Measurements from ENCODE around the gene CEL. TPM values are rescaled to one million over a fixed set of nuclear protein-coding genes. Genes with fewer than 3 reads are reported as not detected.

CEL gene
- total and polyA plus RNA-seq, 2 experiments from 2014 or later = 0.27 to 2.3 TPM

DNA sequence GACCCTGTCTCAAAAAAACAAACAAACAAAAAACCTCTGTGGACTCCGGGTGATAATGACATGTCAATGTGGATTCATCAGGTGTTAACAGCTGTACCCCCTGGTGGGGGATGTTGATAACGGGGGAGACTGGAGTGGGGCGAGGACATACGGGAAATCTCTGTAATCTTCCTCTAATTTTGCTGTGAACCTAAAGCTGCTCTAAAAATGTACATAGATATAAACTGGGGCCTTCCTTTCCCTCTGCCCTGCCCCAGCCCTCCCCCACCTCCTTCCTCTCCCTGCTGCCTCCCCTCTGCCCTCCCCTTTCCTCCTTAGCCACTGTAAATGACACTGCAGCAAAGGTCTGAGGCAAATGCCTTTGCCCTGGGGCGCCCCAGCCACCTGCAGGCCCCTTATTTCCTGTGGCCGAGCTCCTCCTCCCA, 1.4 kb upstream of the CEL start:
- Histone ChIP-seq H4K20me1 (replicated peaks; ENCODE audit: insufficient read depth) (no peaks in the 10 kb centered on the region), H3K27ac (ENCODE audit: low read depth) (peak overlapping the region; percentile 81), H2AFZ (no peak overlapping the region), H3K4me3 (peak overlapping the region; percentile 29; the same call in 1 of the 2 replicates), H3K4me2 (peak overlapping the region; percentile 71), H3K27me3 (ENCODE audit: insufficient read depth) (no peaks in the 10 kb centered on the region), H3K4me1 (ENCODE audit: insufficient read depth) (peaks cover 16% of the 10 kb centered on the region), H3K36me3 (ENCODE audit: insufficient read depth) (no peaks in the 10 kb centered on the region; the same call in 1 of the 2 replicates), H3K79me2 (replicated peaks; ENCODE audit: insufficient read depth) (no peaks in the 10 kb centered on the region), H3K9me2 (ENCODE audit: insufficient read depth) (no peaks in the 10 kb centered on the region), H3F3A (replicated peaks; ENCODE audit: low read depth) (0 out of 2 replicates have a peak, but pooled peaks cover 8% of the 10 kb centered on the region)
- DNase-seq (ENCODE audit: low spot score) (peak; percentile 33), ATAC-seq (peak; percentile 69)
- Mint-ChIP-seq H3K9me3 (no peaks in the 10 kb centered on the region), H3K4me3 (peak overlapping the region; percentile 28; the same call in 2 of the 3 replicates), H3K27ac (peak overlapping the region; percentile 69), H3K36me3 (ENCODE audit: low read depth) (peaks cover 21% of the 10 kb centered on the region), H3K27me3 (ENCODE audit: insufficient read depth, low read depth, poor library complexity) (peaks cover 5% of the 10 kb centered on the region), H3K4me1 (peaks cover 30% of the 10 kb centered on the region)
- TF ChIP-seq JUNB (IDR thresholded peaks at IDR 0.05; ENCODE audit: unreplicated experiment) (no peak), POLR2AphosphoS5 (IDR thresholded peaks at IDR 0.05; ENCODE audit: low read depth) (no peak), CREB1 (CRISPR knock-in tag; IDR thresholded peaks at IDR 0.05; ENCODE audit: low read depth) (no peak), ZNF114 (CRISPR knock-in tag; IDR thresholded peaks at IDR 0.05) (no peak), EZH2 (IDR thresholded peaks at IDR 0.05; ENCODE audit: low read depth, unreplicated experiment) (no peak), NANOG (IDR thresholded peaks at IDR 0.05; ENCODE audit: borderline replicate concordance) (no peak), EZH2phosphoT487 (IDR thresholded peaks at IDR 0.05; ENCODE audit: unreplicated experiment) (no peak), ETS1 (IDR thresholded peaks at IDR 0.05) (no peak), REST (IDR thresholded peaks at IDR 0.05; ENCODE audit: unreplicated experiment) (no peak), ZNF331 (CRISPR knock-in tag; IDR thresholded peaks at IDR 0.05; ENCODE audit: low read depth) (no peak), STAT1 (IDR thresholded peaks at IDR 0.05; ENCODE audit: unreplicated experiment) (no peak)
- TF ChIP-seq, protein P1, sequence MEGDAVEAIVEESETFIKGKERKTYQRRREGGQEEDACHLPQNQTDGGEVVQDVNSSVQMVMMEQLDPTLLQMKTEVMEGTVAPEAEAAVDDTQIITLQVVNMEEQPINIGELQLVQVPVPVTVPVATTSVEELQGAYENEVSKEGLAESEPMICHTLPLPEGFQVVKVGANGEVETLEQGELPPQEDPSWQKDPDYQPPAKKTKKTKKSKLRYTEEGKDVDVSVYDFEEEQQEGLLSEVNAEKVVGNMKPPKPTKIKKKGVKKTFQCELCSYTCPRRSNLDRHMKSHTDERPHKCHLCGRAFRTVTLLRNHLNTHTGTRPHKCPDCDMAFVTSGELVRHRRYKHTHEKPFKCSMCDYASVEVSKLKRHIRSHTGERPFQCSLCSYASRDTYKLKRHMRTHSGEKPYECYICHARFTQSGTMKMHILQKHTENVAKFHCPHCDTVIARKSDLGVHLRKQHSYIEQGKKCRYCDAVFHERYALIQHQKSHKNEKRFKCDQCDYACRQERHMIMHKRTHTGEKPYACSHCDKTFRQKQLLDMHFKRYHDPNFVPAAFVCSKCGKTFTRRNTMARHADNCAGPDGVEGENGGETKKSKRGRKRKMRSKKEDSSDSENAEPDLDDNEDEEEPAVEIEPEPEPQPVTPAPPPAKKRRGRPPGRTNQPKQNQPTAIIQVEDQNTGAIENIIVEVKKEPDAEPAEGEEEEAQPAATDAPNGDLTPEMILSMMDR (conservative IDR thresholded peaks at IDR 0.05; ENCODE audit: low read depth in 2 of 2) = no peak
- TF ChIP-seq, protein P2, sequence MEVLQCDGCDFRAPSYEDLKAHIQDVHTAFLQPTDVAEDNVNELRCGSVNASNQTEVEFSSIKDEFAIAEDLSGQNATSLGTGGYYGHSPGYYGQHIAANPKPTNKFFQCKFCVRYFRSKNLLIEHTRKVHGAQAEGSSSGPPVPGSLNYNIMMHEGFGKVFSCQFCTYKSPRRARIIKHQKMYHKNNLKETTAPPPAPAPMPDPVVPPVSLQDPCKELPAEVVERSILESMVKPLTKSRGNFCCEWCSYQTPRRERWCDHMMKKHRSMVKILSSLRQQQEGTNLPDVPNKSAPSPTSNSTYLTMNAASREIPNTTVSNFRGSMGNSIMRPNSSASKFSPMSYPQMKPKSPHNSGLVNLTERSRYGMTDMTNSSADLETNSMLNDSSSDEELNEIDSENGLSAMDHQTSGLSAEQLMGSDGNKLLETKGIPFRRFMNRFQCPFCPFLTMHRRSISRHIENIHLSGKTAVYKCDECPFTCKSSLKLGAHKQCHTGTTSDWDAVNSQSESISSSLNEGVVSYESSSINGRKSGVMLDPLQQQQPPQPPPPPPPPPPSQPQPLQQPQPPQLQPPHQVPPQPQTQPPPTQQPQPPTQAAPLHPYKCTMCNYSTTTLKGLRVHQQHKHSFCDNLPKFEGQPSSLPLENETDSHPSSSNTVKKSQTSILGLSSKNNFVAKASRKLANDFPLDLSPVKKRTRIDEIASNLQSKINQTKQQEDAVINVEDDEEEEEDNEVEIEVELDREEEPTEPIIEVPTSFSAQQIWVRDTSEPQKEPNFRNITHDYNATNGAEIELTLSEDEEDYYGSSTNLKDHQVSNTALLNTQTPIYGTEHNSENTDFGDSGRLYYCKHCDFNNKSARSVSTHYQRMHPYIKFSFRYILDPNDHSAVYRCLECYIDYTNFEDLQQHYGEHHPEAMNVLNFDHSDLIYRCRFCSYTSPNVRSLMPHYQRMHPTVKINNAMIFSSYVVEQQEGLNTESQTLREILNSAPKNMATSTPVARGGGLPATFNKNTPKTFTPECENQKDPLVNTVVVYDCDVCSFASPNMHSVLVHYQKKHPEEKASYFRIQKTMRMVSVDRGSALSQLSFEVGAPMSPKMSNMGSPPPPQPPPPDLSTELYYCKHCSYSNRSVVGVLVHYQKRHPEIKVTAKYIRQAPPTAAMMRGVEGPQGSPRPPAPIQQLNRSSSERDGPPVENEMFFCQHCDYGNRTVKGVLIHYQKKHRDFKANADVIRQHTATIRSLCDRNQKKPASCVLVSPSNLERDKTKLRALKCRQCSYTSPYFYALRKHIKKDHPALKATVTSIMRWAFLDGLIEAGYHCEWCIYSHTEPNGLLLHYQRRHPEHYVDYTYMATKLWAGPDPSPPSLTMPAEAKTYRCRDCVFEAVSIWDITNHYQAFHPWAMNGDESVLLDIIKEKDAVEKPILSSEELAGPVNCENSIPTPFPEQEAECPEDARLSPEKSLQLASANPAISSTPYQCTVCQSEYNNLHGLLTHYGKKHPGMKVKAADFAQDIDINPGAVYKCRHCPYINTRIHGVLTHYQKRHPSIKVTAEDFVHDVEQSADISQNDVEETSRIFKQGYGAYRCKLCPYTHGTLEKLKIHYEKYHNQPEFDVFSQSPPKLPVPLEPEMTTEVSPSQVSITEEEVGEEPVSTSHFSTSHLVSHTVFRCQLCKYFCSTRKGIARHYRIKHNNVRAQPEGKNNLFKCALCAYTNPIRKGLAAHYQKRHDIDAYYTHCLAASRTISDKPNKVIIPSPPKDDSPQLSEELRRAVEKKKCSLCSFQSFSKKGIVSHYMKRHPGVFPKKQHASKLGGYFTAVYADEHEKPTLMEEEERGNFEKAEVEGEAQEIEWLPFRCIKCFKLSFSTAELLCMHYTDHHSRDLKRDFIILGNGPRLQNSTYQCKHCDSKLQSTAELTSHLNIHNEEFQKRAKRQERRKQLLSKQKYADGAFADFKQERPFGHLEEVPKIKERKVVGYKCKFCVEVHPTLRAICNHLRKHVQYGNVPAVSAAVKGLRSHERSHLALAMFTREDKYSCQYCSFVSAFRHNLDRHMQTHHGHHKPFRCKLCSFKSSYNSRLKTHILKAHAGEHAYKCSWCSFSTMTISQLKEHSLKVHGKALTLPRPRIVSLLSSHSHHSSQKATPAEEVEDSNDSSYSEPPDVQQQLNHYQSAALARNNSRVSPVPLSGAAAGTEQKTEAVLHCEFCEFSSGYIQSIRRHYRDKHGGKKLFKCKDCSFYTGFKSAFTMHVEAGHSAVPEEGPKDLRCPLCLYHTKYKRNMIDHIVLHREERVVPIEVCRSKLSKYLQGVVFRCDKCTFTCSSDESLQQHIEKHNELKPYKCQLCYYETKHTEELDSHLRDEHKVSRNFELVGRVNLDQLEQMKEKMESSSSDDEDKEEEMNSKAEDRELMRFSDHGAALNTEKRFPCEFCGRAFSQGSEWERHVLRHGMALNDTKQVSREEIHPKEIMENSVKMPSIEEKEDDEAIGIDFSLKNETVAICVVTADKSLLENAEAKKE (CRISPR knock-in tag; IDR thresholded peaks at IDR 0.05) = no peak
